A673 (cell line): Measurements from ENCODE around the gene ATF3.

ENCODE experiments used
- CTCF ChIP-seq: fragments of 300-800, 200-600 bp; sonication (generic); conservative IDR thresholded peaks from 2 replicates; pipeline ENCODE4 v1.5.1; 2017; ENCODE audit warnings: low read depth, mild to moderate bottlenecking, antibody characterized with exemption, low read length, moderate library complexity, mixed read lengths
- EZH2 ChIP-seq: fragments of 200-600 bp; sonication (generic); IDR thresholded peaks from 2 replicates; pipeline ENCODE4 v1.6.1; 2017; ENCODE audit warnings: borderline replicate concordance, low read depth, mild to moderate bottlenecking, mixed read lengths, antibody characterized with exemption, low read length; ENCODE audit not compliant: poor library complexity, severe bottlenecking

- TF ChIP-seq CTCF (no peak), EZH2 (no peak)
These were observed 14.3 kb downstream of the ATF3 start for GRCh38 chr1:212622906-212623305.
